NCI-H1694 (cell line): ENCODE data around the gene ZSWIM9.
"Not testable (repeated sequence)": the region's sequence is repeated elsewhere in the genome, so short reads cannot be mapped to it uniquely, and the experiment has no call there.

Source experiments
- DNase-seq: peaks from one replicate; lab custom pipeline; 2025; lab: John Stamatoyannopoulos, UW

ZSWIM9 gene

DNA sequence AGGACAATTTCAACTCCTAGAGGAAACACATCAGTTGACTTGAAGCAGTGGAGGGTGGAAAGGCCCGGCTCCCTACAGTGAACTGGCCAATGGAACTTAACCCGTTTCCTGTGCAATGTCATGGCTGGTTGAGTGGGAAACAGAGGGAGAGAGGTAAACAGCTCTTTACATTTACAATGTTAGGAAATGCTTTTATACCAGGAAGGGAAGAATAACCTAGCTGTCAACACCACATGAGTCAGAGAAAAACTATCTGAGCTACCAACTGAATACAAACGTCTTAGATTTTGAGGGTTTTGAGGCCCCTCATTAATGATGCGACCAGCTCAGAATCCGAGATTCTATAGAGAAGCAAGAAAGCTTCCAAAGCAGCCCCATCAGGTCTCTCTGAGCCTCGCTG is 48.5 kb downstream of the ZSWIM9 start:
- DNase-seq, result no peak

DNA sequence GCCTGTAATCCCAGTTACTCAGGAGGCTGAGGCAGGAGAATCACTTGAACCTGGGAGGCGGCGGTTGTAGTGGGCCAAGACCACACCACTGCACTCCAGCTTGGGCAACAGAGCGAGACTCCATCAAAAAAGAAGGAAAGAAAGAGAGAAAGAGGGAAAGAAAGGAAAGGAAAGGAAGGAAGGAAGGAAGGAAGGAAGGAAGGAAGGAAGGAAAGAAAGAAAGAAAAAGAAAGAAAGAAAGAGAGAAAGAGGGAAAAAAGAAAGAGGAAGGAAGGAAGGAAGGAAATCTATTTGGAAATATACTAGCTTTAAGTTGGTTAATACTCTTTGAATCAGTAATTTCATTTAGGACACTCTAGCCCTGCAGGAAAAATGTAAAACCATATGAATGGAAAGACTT is 50.3 kb downstream of the ZSWIM9 start:
- DNase-seq, result not testable (repeated sequence)

DNA sequence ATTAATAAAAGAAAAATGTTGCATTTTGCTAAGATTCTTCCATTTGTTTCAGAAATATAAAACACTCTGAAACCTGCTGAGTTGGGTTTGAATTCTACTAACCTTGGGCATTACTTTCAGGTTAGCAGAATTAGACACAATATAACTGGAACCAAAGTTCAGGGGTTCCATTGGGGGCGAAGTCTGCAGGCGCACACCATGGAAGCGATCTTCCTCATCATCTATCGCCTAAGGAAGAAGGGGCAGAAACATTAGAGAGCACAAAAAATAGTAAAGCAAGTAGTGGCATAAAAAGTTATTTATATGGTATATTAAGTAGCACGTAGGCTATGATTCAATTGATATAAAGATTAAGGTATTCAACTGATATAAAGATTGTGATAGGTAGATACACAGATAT is 51.1 kb downstream of the ZSWIM9 start:
- DNase-seq, result no peak

DNA sequence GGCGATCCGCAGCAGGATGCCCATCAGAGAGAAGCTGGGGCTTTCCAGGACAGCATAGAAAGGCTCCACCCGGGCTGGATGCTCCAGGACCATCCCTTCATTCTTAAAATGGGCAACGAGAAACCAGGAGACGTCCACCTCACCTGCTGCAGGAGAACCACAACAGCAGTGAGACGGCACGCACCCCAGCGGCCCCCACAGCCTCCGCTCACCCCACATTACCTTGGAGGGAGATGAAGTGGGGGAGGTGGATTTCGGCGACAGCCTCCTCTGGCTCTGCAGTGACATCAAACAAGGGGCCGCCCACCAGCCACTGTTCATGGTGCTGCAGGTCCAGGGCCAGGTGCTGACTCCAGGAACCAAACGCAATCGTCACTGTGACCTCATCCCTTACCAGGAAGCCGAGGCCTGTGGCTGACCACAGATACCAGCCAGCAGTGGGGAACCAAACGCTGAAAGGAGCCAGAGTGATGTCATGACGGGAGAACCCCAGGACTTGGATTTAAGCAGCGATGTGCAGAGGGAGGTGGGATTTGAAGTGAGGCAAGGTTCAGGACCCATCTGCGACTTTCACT is 60.2 kb downstream of the ZSWIM9 start:
- DNase-seq, result no peak

DNA sequence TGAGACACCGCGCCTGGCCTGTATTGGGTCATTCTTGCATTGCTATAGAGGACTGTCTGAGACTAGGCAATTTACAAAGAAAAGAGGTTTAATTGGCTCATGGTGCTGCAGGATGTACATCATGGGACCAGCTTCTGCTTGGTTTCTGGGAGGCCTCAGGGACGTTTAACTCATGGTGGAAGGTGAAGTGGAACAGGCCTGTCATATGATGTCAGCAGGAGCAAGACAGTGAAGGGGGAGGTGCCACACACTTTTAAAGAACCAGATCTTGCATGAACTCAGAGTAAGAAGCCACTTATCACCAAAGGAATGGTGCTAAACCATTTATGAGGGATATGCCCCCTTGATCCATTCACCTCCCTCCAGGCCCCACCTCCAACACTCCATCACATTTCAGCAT is 66.6 kb downstream of the ZSWIM9 start:
- no peak for DNase-seq

DNA sequence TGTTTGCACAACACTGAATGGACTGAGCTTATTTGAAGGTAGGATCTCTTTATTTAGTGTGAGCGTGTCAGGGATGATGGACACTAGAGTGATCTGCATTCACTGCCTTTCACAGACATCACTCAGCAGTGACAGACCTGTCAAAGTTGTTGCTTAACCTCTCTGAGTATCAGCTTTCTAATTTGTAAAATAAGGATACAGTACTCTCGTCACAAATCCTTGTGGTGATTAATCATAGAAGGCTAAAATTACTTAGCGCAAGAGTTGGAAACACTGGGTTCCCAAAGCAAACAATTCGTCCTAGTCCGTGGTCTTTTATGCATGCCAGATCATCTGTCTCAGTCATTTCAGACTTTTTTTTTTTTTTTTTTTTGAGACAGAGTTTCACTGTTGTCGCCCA is 68.6 kb downstream of the ZSWIM9 start:
- no peak for DNase-seq

DNA sequence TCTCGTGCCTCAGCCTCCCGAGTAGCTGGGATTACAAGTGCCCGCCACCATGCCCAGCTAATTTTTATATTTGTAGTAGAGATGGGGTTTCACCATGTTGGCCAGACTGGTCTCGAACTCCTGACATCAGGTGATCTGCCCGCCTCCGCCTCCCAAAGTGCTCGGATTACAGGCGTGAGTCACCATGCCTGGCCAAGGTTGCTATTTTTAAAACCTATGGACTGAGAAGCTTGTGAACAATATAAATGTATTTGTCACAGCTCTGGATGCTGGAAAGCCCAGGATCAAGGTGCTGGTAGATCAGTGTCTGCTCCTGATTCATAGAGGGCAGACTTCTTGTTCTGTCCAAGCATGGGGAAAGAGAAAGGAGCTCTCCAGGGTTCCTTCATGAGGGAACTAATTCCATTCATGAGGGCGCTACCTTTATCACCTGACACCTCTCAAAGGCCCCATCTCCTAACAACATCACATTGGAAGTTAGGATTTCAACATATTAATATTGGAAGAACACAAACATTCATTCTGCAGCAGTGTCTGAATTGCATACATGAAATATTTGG is 69.2 kb downstream of the ZSWIM9 start:
- DNase-seq, result no peak

DNA sequence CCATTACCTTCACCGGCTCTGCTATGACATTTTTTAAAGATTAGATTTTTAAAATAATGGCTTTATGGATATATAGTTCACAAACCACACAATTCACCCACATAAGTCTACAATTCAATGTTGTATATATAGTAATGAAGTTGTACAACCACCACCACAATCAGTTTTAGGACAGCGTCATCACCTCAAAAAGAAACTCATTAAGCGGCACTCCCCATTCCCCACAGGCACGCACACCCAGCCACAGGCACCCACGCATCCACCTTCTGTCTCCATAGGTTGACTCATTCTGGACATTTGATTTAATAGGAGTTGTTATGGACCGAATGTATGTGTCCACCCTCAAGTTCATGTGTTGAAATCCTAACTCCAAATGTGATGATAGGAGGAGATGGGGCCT is 71.3 kb downstream of the ZSWIM9 start:
- DNase-seq, result not testable (repeated sequence)

DNA sequence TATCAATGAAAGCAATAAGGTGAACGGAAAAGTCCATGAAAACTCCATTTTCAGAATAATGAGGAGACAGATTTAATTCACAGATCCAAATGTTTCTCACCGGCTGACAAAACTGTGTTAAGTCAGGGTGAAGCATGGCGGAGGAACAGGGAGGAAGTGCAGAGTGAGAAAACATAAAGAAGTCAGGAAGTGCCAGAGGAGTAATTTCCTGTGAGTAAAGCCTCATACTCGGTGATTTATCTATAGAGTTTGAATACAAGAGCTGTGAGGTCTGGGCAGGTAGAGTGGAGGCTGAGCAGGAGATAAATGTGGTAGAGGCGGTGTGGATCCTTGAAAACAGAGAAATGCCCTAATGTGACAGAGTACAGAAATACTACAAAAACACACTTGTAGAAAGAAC is 73.8 kb downstream of the ZSWIM9 start:
- no peak for DNase-seq

DNA sequence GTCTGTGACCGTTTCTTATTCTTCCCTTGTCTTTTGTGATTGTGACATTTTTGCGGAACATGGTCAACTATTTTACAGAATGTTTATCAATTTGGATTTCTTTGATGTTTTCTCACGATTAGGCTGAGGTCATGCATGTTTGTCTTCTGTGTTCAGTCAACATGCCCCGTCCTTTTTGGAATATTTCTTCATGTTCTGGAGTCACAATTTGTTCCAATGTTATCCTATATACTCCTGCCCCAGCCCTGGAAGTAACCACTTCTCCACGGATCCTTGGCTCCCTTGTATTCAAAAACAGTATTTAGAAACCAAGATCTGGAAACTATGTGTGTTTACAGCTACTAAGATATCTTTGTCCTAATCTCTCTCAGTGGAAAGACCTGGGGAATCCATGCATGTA is 75.6 kb downstream of the ZSWIM9 start:
- DNase-seq, result no peak

DNA sequence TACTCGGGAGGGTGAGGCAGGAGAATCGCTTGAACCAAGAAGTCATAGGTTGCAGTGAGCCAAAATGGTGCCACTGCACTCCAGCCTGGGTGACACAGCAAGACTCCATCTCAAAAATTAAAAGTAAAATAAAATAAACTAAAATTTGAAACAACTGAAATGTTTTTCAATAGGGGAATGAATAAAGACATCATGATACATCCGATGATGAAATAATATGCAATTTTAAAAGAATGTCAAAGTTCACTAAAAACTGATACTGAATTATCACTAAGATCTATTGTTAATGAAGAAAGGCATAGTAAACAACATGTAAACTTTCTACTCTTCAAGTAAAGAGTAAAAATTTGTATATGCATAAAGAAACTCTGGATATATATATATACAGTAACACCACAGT is 76.7 kb downstream of the ZSWIM9 start:
- no peak for DNase-seq
